ENCODE results near the gene EN2.

DNA sequence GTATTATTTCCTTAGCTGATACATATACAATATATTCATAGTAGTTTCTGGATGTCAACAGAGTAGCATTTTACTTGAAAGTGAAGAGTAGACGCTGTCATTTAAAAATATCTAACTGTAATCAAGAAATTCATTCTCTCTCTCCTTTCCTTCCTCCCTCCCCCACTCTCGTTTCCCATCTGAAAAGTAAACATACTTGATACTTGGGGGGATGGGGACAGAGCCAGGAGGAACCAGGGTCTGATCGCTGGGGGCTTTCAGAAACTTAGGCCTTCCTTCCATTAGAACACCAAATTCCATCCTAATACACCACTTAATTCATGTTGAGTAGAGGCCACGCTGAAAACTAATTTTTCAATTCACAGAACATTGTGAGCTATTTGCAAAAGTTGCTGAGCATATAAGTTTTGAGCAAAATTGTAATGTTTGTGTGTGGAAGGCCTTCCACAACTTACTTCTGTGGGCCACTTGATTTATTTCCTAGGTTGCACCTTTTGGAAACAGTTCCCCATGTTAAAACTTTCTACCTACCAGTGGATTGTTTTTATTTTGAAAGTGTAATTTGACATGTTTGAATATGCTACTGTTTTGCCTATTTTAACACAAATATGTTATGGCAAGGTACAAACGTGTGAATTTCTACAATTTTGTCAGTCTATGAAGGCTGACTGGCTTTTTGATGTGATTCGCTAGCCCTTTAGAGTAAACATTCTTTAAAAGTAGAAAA, 53.2 kb downstream of the EN2 start:
- TF ChIP-seq CTCF (IDR thresholded peaks at IDR 0.05; ENCODE audit: borderline replicate concordance, extremely low read depth, low read length, poor library complexity, severe bottlenecking) (no peak), EZH2 (IDR thresholded peaks at IDR 0.05; ENCODE audit: borderline replicate concordance, low read depth, low read length, severe bottlenecking) (no peak)

Measured in DND-41 (cell line).